ENCODE results near the gene RCVRN.

RCVRN gene

GRCh38 chr17:9886141-9886930 lies 18.7 kb downstream of the RCVRN start:
- Histone ChIP-seq H3K4me1 (ENCODE audit: control insufficient read depth, insufficient read depth, low read length, poor library complexity, severe bottlenecking) (no peaks in the 10 kb centered on the region), H3K4me3 (ENCODE audit: insufficient read depth, low read depth, low read length, poor library complexity, severe bottlenecking) (no peak overlapping the region), H3K27me3 (replicated peaks; ENCODE audit: control insufficient read depth, insufficient read depth, low read length, poor library complexity, severe bottlenecking) (no peaks in the 10 kb centered on the region), H3K36me3 (ENCODE audit: control insufficient read depth, insufficient read depth, low read length) (no peaks in the 10 kb centered on the region), H3K27ac (ENCODE audit: insufficient read depth, low read length, poor library complexity, severe bottlenecking) (no peak overlapping the region), H3K9me3 (ENCODE audit: control insufficient read depth, low read length) (no peaks in the 10 kb centered on the region)
- no peak for DNase-seq

- H3K27me3 ChIP-seq (replicated peaks; ENCODE audit: control insufficient read depth, insufficient read depth, low read length, poor library complexity, severe bottlenecking): no peaks in the 10 kb centered on the region
- H3K36me3 ChIP-seq (ENCODE audit: control insufficient read depth, insufficient read depth, low read length): no peaks in the 10 kb centered on the region
- no peak overlapping the region for H3K27ac ChIP-seq (ENCODE audit: insufficient read depth, low read length, poor library complexity, severe bottlenecking)
- H3K4me1 ChIP-seq (ENCODE audit: control insufficient read depth, insufficient read depth, low read length, poor library complexity, severe bottlenecking): no peaks in the 10 kb centered on the region
- DNase-seq: no peak
- no peak overlapping the region for H3K4me3 ChIP-seq (ENCODE audit: insufficient read depth, low read depth, low read length, poor library complexity, severe bottlenecking)
- no peaks in the 10 kb centered on the region for H3K9me3 ChIP-seq (ENCODE audit: control insufficient read depth, low read length)
Observed at GRCh38 chr17:9883451-9883850, 21.6 kb downstream of the RCVRN start.

GRCh38 chr17:9880582-9880999 lies 24.5 kb downstream of the RCVRN start:
- Histone ChIP-seq H3K27ac (ENCODE audit: insufficient read depth, low read length, poor library complexity, severe bottlenecking) (no peak overlapping the region), H3K4me3 (ENCODE audit: insufficient read depth, low read depth, low read length, poor library complexity, severe bottlenecking) (no peak overlapping the region)
- DNase-seq: no peak

GRCh38 chr17:9878786-9879525 lies 26.1 kb downstream of the RCVRN start:
- DNase-seq: no peak

More at GRCh38 chr17:9880582-9880999, 24.5 kb downstream of the RCVRN start:
- Histone ChIP-seq H3K9me3 (ENCODE audit: control insufficient read depth, low read length) (no peaks in the 10 kb centered on the region), H3K36me3 (ENCODE audit: control insufficient read depth, insufficient read depth, low read length) (no peaks in the 10 kb centered on the region), H3K27me3 (replicated peaks; ENCODE audit: control insufficient read depth, insufficient read depth, low read length, poor library complexity, severe bottlenecking) (no peaks in the 10 kb centered on the region), H3K4me1 (ENCODE audit: control insufficient read depth, insufficient read depth, low read length, poor library complexity, severe bottlenecking) (no peaks in the 10 kb centered on the region)

GRCh38 chr17:9878356-9878755 lies 26.7 kb downstream of the RCVRN start:
- no peaks in the 10 kb centered on the region for H3K27me3 ChIP-seq (replicated peaks; ENCODE audit: control insufficient read depth, insufficient read depth, low read length, poor library complexity, severe bottlenecking)
- H3K9me3 ChIP-seq (ENCODE audit: control insufficient read depth, low read length): no peaks in the 10 kb centered on the region
- no peak for DNase-seq
- no peaks in the 10 kb centered on the region for H3K36me3 ChIP-seq (ENCODE audit: control insufficient read depth, insufficient read depth, low read length)
- no peak overlapping the region for H3K27ac ChIP-seq (ENCODE audit: insufficient read depth, low read length, poor library complexity, severe bottlenecking)
- no peaks in the 10 kb centered on the region for H3K4me1 ChIP-seq (ENCODE audit: control insufficient read depth, insufficient read depth, low read length, poor library complexity, severe bottlenecking)
- H3K4me3 ChIP-seq (ENCODE audit: insufficient read depth, low read depth, low read length, poor library complexity, severe bottlenecking): no peak overlapping the region

More at GRCh38 chr17:9878786-9879525, 26.1 kb downstream of the RCVRN start:
- no peak overlapping the region for H3K4me3 ChIP-seq (ENCODE audit: insufficient read depth, low read depth, low read length, poor library complexity, severe bottlenecking)
- no peak overlapping the region for H3K27ac ChIP-seq (ENCODE audit: insufficient read depth, low read length, poor library complexity, severe bottlenecking)
- H3K4me1 ChIP-seq (ENCODE audit: control insufficient read depth, insufficient read depth, low read length, poor library complexity, severe bottlenecking): no peaks in the 10 kb centered on the region
- H3K36me3 ChIP-seq (ENCODE audit: control insufficient read depth, insufficient read depth, low read length): no peaks in the 10 kb centered on the region
- H3K27me3 ChIP-seq (replicated peaks; ENCODE audit: control insufficient read depth, insufficient read depth, low read length, poor library complexity, severe bottlenecking): no peaks in the 10 kb centered on the region
- no peaks in the 10 kb centered on the region for H3K9me3 ChIP-seq (ENCODE audit: control insufficient read depth, low read length)

GRCh38 chr17:9875441-9875840 lies 29.6 kb downstream of the RCVRN start:
- Histone ChIP-seq H3K4me1 (ENCODE audit: control insufficient read depth, insufficient read depth, low read length, poor library complexity, severe bottlenecking) (no peaks in the 10 kb centered on the region), H3K9me3 (ENCODE audit: control insufficient read depth, low read length) (no peaks in the 10 kb centered on the region), H3K27me3 (replicated peaks; ENCODE audit: control insufficient read depth, insufficient read depth, low read length, poor library complexity, severe bottlenecking) (no peaks in the 10 kb centered on the region), H3K4me3 (ENCODE audit: insufficient read depth, low read depth, low read length, poor library complexity, severe bottlenecking) (no peak overlapping the region), H3K36me3 (ENCODE audit: control insufficient read depth, insufficient read depth, low read length) (no peaks in the 10 kb centered on the region), H3K27ac (ENCODE audit: insufficient read depth, low read length, poor library complexity, severe bottlenecking) (no peak overlapping the region)
- DNase-seq: no peak

- DNase-seq: no peak
- no peaks in the 10 kb centered on the region for H3K27me3 ChIP-seq (replicated peaks; ENCODE audit: control insufficient read depth, insufficient read depth, low read length, poor library complexity, severe bottlenecking)
- H3K9me3 ChIP-seq (ENCODE audit: control insufficient read depth, low read length): no peaks in the 10 kb centered on the region
- no peaks in the 10 kb centered on the region for H3K36me3 ChIP-seq (ENCODE audit: control insufficient read depth, insufficient read depth, low read length)
- no peak overlapping the region for H3K4me3 ChIP-seq (ENCODE audit: insufficient read depth, low read depth, low read length, poor library complexity, severe bottlenecking)
- no peak overlapping the region for H3K27ac ChIP-seq (ENCODE audit: insufficient read depth, low read length, poor library complexity, severe bottlenecking)
- H3K4me1 ChIP-seq (ENCODE audit: control insufficient read depth, insufficient read depth, low read length, poor library complexity, severe bottlenecking): no peaks in the 10 kb centered on the region
Observed at GRCh38 chr17:9874722-9875121, 30.3 kb downstream of the RCVRN start.

GRCh38 chr17:9872852-9873251 lies 32.2 kb downstream of the RCVRN start:
- no peaks in the 10 kb centered on the region for H3K36me3 ChIP-seq (ENCODE audit: control insufficient read depth, insufficient read depth, low read length)
- DNase-seq: no peak
- H3K4me1 ChIP-seq (ENCODE audit: control insufficient read depth, insufficient read depth, low read length, poor library complexity, severe bottlenecking): no peaks in the 10 kb centered on the region
- no peaks in the 10 kb centered on the region for H3K9me3 ChIP-seq (ENCODE audit: control insufficient read depth, low read length)
- H3K27ac ChIP-seq (ENCODE audit: insufficient read depth, low read length, poor library complexity, severe bottlenecking): no peak overlapping the region
- H3K27me3 ChIP-seq (replicated peaks; ENCODE audit: control insufficient read depth, insufficient read depth, low read length, poor library complexity, severe bottlenecking): no peaks in the 10 kb centered on the region
- no peak overlapping the region for H3K4me3 ChIP-seq (ENCODE audit: insufficient read depth, low read depth, low read length, poor library complexity, severe bottlenecking)

GRCh38 chr17:9868552-9868951 lies 36.5 kb downstream of the RCVRN start:
- Histone ChIP-seq H3K4me3 (ENCODE audit: insufficient read depth, low read depth, low read length, poor library complexity, severe bottlenecking) (no peak overlapping the region), H3K36me3 (ENCODE audit: control insufficient read depth, insufficient read depth, low read length) (no peaks in the 10 kb centered on the region), H3K27me3 (replicated peaks; ENCODE audit: control insufficient read depth, insufficient read depth, low read length, poor library complexity, severe bottlenecking) (no peaks in the 10 kb centered on the region), H3K9me3 (ENCODE audit: control insufficient read depth, low read length) (no peaks in the 10 kb centered on the region), H3K4me1 (ENCODE audit: control insufficient read depth, insufficient read depth, low read length, poor library complexity, severe bottlenecking) (no peaks in the 10 kb centered on the region), H3K27ac (ENCODE audit: insufficient read depth, low read length, poor library complexity, severe bottlenecking) (no peak overlapping the region)
- no peak for DNase-seq

- DNase-seq: no peak
- H3K27ac ChIP-seq (ENCODE audit: insufficient read depth, low read length, poor library complexity, severe bottlenecking): no peak overlapping the region
- no peak overlapping the region for H3K4me3 ChIP-seq (ENCODE audit: insufficient read depth, low read depth, low read length, poor library complexity, severe bottlenecking)
- H3K27me3 ChIP-seq (replicated peaks; ENCODE audit: control insufficient read depth, insufficient read depth, low read length, poor library complexity, severe bottlenecking): no peaks in the 10 kb centered on the region
- H3K9me3 ChIP-seq (ENCODE audit: control insufficient read depth, low read length): no peaks in the 10 kb centered on the region
- H3K4me1 ChIP-seq (ENCODE audit: control insufficient read depth, insufficient read depth, low read length, poor library complexity, severe bottlenecking): no peaks in the 10 kb centered on the region
- H3K36me3 ChIP-seq (ENCODE audit: control insufficient read depth, insufficient read depth, low read length): no peaks in the 10 kb centered on the region
Observed at GRCh38 chr17:9865586-9865985, 39.5 kb downstream of the RCVRN start.
